ENCODE measurements around the gene IL18RAP.

- TF ChIP-seq CTCF (IDR thresholded peaks at IDR 0.05; ENCODE audit: insufficient read depth, low read length, poor library complexity, severe bottlenecking) (no peak), EZH2phosphoT487 (conservative IDR thresholded peaks at IDR 0.05; ENCODE audit: low read length) (no peak)
Observed at GRCh38 chr2:102485147-102485785, 62.3 kb downstream of the IL18RAP start.

Data from SU-DHL-6 (cell line).